Lower leg skin (tissue), 4 donors: ENCODE results near the gene RPH3AL. TPM values are rescaled to one million over a fixed set of nuclear protein-coding genes. Genes with fewer than 3 reads are reported as not detected.

Experiments used
- DNase-seq, 2 donors: peaks; one replicate each; pipeline ENCODE4 v3.0.0-alpha.2; 2019; ENCODE audit warnings: low spot score in 2 of 2
- H3K4me3 ChIP-seq: fragments of 200-600 bp; sonication (generic); 2 replicates; pipeline ENCODE4 v1.5.1; 2017; ENCODE audit warnings: mild to moderate bottlenecking, low read depth; ENCODE audit not compliant: poor library complexity, severe bottlenecking
- POLR2A ChIP-seq, 2 donors: fragments of 450-650 bp; IDR thresholded peaks; one replicate each; pipeline ENCODE4 v1.6.1; 2016 to 2017; ENCODE audit warnings: antibody characterized with exemption in 2 of 2, mild to moderate bottlenecking in 1 of 2, moderate library complexity in 1 of 2
- WGBS, 2 donors: methylation state at CpG; one replicate each; pipeline ENCODE4 v1.1.5; 2018; 5-methylcytosine and 5-hydroxymethylcytosine counted together
- intact Hi-C: fragments of 100-400 bp; cut with DNase I; formaldehyde crosslinking; loops from one replicate; pipeline ENCODE4 v1.15.0; 2023; ENCODE audit warnings: low total_unique reads
- total RNA-seq, 4 donors: library from RNA; depleted of rRNA; stranded (reverse); fragments of >200 nt; gene quantifications; one replicate each; pipeline ENCODE4 v1.1.0, GENCODE V29; 2016
- TF ChIP-seq, protein P1 (sequence below), 3 donors: fragments of 450-650 bp; IDR thresholded peaks; one replicate each; pipeline ENCODE4 v1.5.1; 2016; ENCODE audit warnings: antibody characterized with exemption in 3 of 3, mild to moderate bottlenecking in 3 of 3, moderate library complexity in 2 of 3

The RPH3AL gene
- total RNA-seq, 4 donors from 2014 or later, result 8.6 to 22.9 (median 15.9) TPM

DNA sequence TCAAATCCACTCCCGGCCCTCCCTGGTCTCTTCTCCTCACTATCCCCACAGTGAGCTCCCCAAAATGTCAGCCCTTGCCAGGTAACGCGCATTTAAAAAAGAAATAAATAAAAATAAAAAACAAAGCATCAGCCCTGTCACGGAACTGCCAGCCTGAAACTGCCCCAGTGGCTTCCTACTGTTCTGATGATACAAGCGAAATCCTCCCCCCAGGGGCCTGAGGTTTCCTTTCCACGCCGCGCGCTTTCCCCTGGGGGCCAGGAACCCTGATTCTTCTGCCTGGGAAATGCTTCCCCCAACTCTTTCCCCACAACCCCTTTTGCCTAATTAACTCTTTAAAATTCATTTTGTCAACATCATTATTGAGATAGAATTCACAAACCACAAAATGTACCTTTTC is 12.2 kb upstream of the RPH3AL start:
- WGBS, 2 donors, result 69 to 87% methylated on average over 9 of the region's 9 CpGs
- DNase-seq, result peak in 1 of 2 donors; percentile 83

DNA sequence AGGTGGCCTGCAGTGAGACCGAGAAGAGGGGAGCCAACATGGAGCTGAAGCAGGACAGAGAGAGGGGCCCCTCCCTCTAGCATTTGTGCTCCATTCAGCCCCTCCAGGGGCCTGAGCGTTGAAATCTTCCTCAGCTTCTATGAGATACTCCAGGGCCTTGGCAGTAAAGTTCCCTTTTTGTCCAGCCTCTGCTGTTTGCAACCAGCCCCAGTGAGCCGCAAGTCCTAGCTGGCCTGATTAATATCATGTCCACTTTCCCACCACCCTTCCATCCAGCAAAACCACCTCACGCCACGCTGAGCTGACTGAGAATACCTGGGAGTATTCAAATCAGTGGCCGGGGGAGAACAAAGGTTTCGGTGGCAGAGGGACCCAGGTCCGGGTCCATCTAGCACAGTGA is 11.7 kb upstream of the RPH3AL start:
- TF ChIP-seq POLR2A (IDR thresholded peaks at IDR 0.05), result no peak
- H3K4me3 ChIP-seq, result no peak overlapping the region
- WGBS, 2 donors, result 82 to 85% methylated on average over 8 of the region's 8 CpGs
- peak in 1 of 2 donors; percentile 81 for DNase-seq
- intact Hi-C loops, result no loop called here

More for the DNA sequence above, 12.2 kb upstream of the RPH3AL start:
- intact Hi-C loops, result no loop called here
- TF ChIP-seq POLR2A (IDR thresholded peaks at IDR 0.05), result no peak
- TF ChIP-seq, protein P1, sequence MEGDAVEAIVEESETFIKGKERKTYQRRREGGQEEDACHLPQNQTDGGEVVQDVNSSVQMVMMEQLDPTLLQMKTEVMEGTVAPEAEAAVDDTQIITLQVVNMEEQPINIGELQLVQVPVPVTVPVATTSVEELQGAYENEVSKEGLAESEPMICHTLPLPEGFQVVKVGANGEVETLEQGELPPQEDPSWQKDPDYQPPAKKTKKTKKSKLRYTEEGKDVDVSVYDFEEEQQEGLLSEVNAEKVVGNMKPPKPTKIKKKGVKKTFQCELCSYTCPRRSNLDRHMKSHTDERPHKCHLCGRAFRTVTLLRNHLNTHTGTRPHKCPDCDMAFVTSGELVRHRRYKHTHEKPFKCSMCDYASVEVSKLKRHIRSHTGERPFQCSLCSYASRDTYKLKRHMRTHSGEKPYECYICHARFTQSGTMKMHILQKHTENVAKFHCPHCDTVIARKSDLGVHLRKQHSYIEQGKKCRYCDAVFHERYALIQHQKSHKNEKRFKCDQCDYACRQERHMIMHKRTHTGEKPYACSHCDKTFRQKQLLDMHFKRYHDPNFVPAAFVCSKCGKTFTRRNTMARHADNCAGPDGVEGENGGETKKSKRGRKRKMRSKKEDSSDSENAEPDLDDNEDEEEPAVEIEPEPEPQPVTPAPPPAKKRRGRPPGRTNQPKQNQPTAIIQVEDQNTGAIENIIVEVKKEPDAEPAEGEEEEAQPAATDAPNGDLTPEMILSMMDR (IDR thresholded peaks at IDR 0.05), result no peak
- H3K4me3 ChIP-seq, result no peak overlapping the region

DNA sequence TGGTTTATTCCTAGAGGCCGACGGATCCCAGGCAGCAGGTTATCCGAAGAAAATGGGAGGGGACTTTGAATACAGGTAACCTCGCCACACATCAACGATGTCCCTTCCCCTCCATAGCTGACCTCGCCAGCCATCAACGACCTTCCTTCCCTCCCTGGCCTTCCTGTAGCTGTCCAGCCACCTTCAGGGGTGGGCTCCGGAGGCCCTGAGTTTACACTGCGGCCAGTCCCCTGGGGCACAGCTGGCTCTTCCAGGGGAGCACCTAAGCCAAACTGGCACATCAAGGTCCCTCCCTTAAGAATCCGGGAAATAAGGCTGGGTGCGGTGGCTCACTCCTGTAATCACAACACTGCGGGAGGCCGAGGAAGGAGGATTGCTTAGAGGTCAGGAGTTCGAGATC is 10.1 kb upstream of the RPH3AL start:
- intact Hi-C loops, result no loop called here
- WGBS, 2 donors, result 95 to 96% methylated on average over 14 of the region's 14 CpGs
- TF ChIP-seq POLR2A (IDR thresholded peaks at IDR 0.05), result no peak
- TF ChIP-seq, protein P1 (IDR thresholded peaks at IDR 0.05), result no peak
- DNase-seq, result peak in 1 of 2 donors; percentile 70
- H3K4me3 ChIP-seq, result no peak overlapping the region

DNA sequence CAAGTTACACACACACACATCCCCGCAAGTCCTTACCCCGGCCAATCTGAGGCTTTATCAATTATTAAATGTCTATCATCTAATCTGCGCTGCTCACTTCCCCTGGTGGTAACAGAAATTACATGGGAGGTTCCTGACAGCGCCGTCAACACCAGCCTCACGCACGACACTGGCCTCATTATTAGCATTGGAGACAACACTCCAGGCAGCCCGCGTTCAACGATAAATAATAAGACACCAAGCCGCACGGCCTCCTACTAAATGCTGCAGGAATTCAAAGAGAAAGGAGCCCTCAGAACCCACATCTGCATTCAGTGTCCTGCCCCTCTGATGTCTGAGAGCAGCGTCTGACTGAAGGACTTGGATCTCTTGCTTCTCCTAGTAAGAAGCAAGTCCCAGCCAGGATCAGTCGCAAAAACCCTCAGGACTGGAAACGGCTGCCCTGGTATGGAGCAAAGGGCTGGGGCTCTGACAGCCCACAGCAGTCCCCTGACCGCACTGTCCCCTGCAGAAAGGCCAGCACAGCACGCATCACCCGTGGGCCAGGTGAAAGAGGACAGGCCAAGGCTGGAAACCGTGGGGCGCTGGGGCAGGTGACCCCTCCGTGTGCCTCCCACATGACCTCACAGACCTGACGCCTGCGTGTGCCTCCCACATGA is 7.6 kb upstream of the RPH3AL start:
- TF ChIP-seq POLR2A (IDR thresholded peaks at IDR 0.05), result no peak
- TF ChIP-seq, protein P1 (IDR thresholded peaks at IDR 0.05), result no peak
- DNase-seq, result peak in 1 of 2 donors; percentile 59
- no peak overlapping the region for H3K4me3 ChIP-seq
- intact Hi-C loops, result no loop called here
- 73% methylated on average over 20 to 23 of the region's 23 CpGs for WGBS, 2 donors

DNA sequence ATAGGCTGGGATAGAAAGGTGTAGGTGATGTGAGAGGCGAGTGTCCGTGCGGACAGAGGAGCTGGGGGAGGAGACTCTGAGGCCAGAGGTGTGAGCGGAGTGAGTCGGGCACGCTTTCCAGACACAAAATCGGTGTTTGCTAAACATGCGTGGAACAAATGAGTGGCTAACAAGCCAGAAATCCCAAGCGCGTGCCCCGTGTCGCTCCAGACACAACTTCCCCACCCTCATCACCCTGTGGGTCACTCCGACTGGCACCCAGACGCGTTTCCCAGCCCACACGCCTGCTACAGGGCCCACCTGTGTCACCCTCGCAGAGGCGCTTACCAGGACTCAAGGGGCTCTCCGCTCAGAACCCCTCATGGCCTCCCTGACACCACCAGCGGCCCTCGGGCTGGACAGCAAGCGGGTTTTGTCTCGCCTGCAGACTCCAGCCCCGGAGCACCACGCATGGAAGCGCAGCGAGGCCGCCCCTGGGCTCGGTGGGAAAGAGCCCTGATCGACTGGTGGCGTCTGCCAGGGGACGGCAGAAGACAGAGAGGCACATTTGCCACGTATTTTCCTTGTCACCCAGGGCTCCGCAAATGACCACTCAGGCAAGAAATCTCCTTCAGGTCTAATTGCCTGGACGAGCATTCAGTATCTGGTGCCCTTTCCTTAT is 6.0 kb upstream of the RPH3AL start:
- TF ChIP-seq, protein P1 (IDR thresholded peaks at IDR 0.05), result no peak
- no peak for TF ChIP-seq POLR2A (IDR thresholded peaks at IDR 0.05)
- peak in 1 of 2 donors; percentile 83 for DNase-seq
- 90 to 92% methylated on average over 35 of the region's 35 CpGs for WGBS, 2 donors

DNA sequence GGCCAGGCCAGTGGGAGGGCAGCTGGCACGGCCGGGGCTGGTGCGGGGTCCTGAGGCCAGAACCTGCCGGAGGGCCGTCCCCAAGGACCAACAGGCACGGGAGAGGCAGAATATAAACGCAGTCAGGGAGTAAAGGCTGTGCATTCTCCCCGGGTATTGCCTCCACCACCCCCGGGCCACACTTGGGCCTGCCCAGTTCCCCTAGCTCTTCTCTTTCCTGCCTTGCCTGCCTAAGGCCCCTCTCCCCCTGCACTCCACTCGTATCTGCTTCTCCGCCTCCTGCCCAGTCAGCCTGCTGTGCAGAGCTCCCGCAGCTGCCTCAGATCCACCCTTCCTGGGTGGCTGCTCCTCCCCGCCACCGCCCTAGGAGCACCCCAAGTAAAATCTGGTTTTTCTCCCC is 5.0 kb upstream of the RPH3AL start:
- peak in 1 of 2 donors; percentile 74 for DNase-seq
- intact Hi-C loops, result no loop called here
- 35 to 46% methylated on average over 14 of the region's 14 CpGs for WGBS, 2 donors
- H3K4me3 ChIP-seq, result no peak overlapping the region
- TF ChIP-seq POLR2A (IDR thresholded peaks at IDR 0.05), result no peak
- TF ChIP-seq, protein P1 (IDR thresholded peaks at IDR 0.05), result no peak

More for the DNA sequence above, 6.0 kb upstream of the RPH3AL start:
- H3K4me3 ChIP-seq, result no peak overlapping the region
- intact Hi-C loops, result no loop called here
